Esophagus muscularis mucosa (tissue), 4 donors: Measurements from ENCODE around the gene ANKRD44. TPM values are rescaled to one million over a fixed set of nuclear protein-coding genes. Genes with fewer than 3 reads are reported as not detected.
"Not testable (repeated sequence)": the region's sequence is repeated elsewhere in the genome, so short reads cannot be mapped to it uniquely, and the experiment has no call there.

ENCODE experiments used
- DNase-seq: peaks from one replicate; pipeline ENCODE4 v3.0.0-alpha.2; 2017; ENCODE audit errors: extremely low spot score
- H3K27ac ChIP-seq, 4 donors: fragments of 200-600 bp; sonication (generic); replicated peaks in 1 of 4; 1 replicate in 3 of 4; 2 replicates in 1 of 4; pipeline ENCODE4 v1.5.1; 2016 to 2019; ENCODE audit warnings: mild to moderate bottlenecking in 1 of 4
- H3K27me3 ChIP-seq, 4 donors: fragments of 200-600 bp; sonication (generic); one replicate each; pipeline versions ENCODE4 v1.5.1 to v1.6.0; 2016 to 2019
- H3K36me3 ChIP-seq, 4 donors: fragments of 200-600 bp; sonication (generic); one replicate each; pipeline ENCODE4 v1.5.1; 2016 to 2019
- H3K4me1 ChIP-seq, 4 donors: fragments of 200-600 bp; sonication (generic); one replicate each; pipeline ENCODE4 v1.5.1; 2016 to 2019
- H3K4me3 ChIP-seq, 4 donors: fragments of 200-600 bp; sonication (generic); 1 replicate in 2 of 4; 2 replicates in 2 of 4; pipeline ENCODE4 v1.5.1; 2016 to 2019; ENCODE audit warnings: mild to moderate bottlenecking in 4 of 4, moderate library complexity in 1 of 4
- H3K9me3 ChIP-seq, 4 donors: fragments of 200-600 bp; sonication (generic); 1 replicate in 3 of 4; 2 replicates in 1 of 4; pipeline ENCODE4 v1.5.1; 2016 to 2019
- CTCF ChIP-seq, 3 experiments: fragments of 200-600 bp in 2 of 3; fragments of 450-650 bp in 1 of 3; sonication (generic) in 2 of 3; IDR thresholded peaks; one replicate each; pipeline ENCODE4 v1.5.1; 2017 to 2019; ENCODE audit warnings: antibody characterized with exemption in 3 of 3, mild to moderate bottlenecking in 2 of 3, moderate library complexity in 1 of 3
- EP300 ChIP-seq: sonication (generic); formaldehyde crosslinking; IDR thresholded peaks from one replicate; pipeline ENCODE4 v1.6.1; 2017; ENCODE audit warnings: antibody characterized with exemption
- POLR2A ChIP-seq: fragments of 450-650 bp; IDR thresholded peaks from one replicate; pipeline ENCODE4 v1.6.1; 2017; ENCODE audit warnings: antibody characterized with exemption, moderate library complexity, mild to moderate bottlenecking, low read depth
- POLR2AphosphoS5 ChIP-seq, 2 donors: sonication (generic); formaldehyde crosslinking; IDR thresholded peaks; one replicate each; pipeline ENCODE4 v1.6.1; 2017; ENCODE audit warnings: antibody characterized with exemption in 2 of 2
- WGBS: methylation state at CpG from one replicate; pipeline ENCODE4 v1.1.5; 2018; 5-methylcytosine and 5-hydroxymethylcytosine counted together
- intact Hi-C: fragments of 100-400 bp; cut with DNase I; formaldehyde crosslinking; loops from one replicate; pipeline ENCODE4 v1.15.1; 2023
- total RNA-seq, 4 donors: library from RNA; depleted of rRNA; stranded (reverse); fragments of >200 nt; gene quantifications; one replicate each; pipeline versions ENCODE4 v1.1.0 to v1.2.1, GENCODE V29; 2016

ANKRD44 gene
- total RNA-seq, 4 donors from 2014 or later: 41.4 to 76.6 (median 48.1) TPM

GRCh38 chr2:197348721-197349360, 38.3 kb upstream of the ANKRD44 start:
- H3K27me3 ChIP-seq: no peaks in the 10 kb centered on the region
- intact Hi-C loops: no loop called here
- H3K36me3 ChIP-seq: no peaks in the 10 kb centered on the region
- no peaks in the 10 kb centered on the region for H3K4me1 ChIP-seq
- no peak overlapping the region for H3K4me3 ChIP-seq
- TF ChIP-seq CTCF (IDR thresholded peaks at IDR 0.05): no peak
- no peak for TF ChIP-seq POLR2AphosphoS5 (IDR thresholded peaks at IDR 0.05)
- TF ChIP-seq POLR2A: no peak
- TF ChIP-seq EP300: no peak
- DNase-seq: peak; percentile 78
- H3K27ac ChIP-seq: no peak overlapping the region
- H3K9me3 ChIP-seq: no peaks in the 10 kb centered on the region
- 68% methylated on average over 5 of the region's 5 CpGs for WGBS

- H3K36me3 ChIP-seq: no peaks in the 10 kb centered on the region
- WGBS: 92% methylated on average over 5 of the region's 5 CpGs
- intact Hi-C loops: no loop called here
- H3K27ac ChIP-seq: no peak overlapping the region
- no peaks in the 10 kb centered on the region for H3K4me1 ChIP-seq
- no peaks in the 10 kb centered on the region for H3K9me3 ChIP-seq
- no peak overlapping the region for H3K4me3 ChIP-seq
- no peaks in the 10 kb centered on the region for H3K27me3 ChIP-seq
- no peak for TF ChIP-seq EP300
- no peak for TF ChIP-seq CTCF (IDR thresholded peaks at IDR 0.05)
- no peak for TF ChIP-seq POLR2A
- TF ChIP-seq POLR2AphosphoS5 (IDR thresholded peaks at IDR 0.05): no peak
- DNase-seq: peak; percentile 75
Observed at GRCh38 chr2:197345846-197346370, 35.3 kb upstream of the ANKRD44 start.

- intact Hi-C loops, H3K27ac ChIP-seq, H3K9me3 ChIP-seq, H3K4me3 ChIP-seq, H3K4me1 ChIP-seq, H3K36me3 ChIP-seq, H3K27me3 ChIP-seq: not testable (repeated sequence)
- WGBS: 85% methylated on average over 5 of the region's 5 CpGs
- DNase-seq: peak; percentile 57
Observed at GRCh38 chr2:197343968-197344367, 33.4 kb upstream of the ANKRD44 start.

- no peak overlapping the region for H3K27ac ChIP-seq
- no peaks in the 10 kb centered on the region for H3K9me3 ChIP-seq
- no peak overlapping the region for H3K4me3 ChIP-seq
- H3K27me3 ChIP-seq: no peaks in the 10 kb centered on the region
- no peaks in the 10 kb centered on the region for H3K36me3 ChIP-seq
- DNase-seq: peak; percentile 53
- intact Hi-C loops: no loop called here
- TF ChIP-seq POLR2AphosphoS5 (IDR thresholded peaks at IDR 0.05) (no peak), EP300 (no peak)
- WGBS: 99% methylated on average over 5 of the region's 5 CpGs
- no peaks in the 10 kb centered on the region for H3K4me1 ChIP-seq
Observed at GRCh38 chr2:197340591-197340990, 30.0 kb upstream of the ANKRD44 start.

GRCh38 chr2:197339496-197340220, 29.1 kb upstream of the ANKRD44 start:
- H3K27ac ChIP-seq: no peak overlapping the region
- TF ChIP-seq EP300: no peak
- no peak for TF ChIP-seq POLR2AphosphoS5 (IDR thresholded peaks at IDR 0.05)
- TF ChIP-seq CTCF (IDR thresholded peaks at IDR 0.05): no peak
- TF ChIP-seq POLR2A: no peak
- no peak overlapping the region for H3K4me3 ChIP-seq
- H3K4me1 ChIP-seq: no peaks in the 10 kb centered on the region
- intact Hi-C loops: no loop called here
- H3K27me3 ChIP-seq: no peaks in the 10 kb centered on the region
- H3K36me3 ChIP-seq: no peaks in the 10 kb centered on the region
- H3K9me3 ChIP-seq: no peaks in the 10 kb centered on the region
- DNase-seq: peak; percentile 47
- 74% methylated on average over 7 of the region's 7 CpGs for WGBS
